Fibroblast of lung (primary cell): ENCODE measurements around the gene RNMT.

Source experiments
- EZH2 ChIP-seq: IDR thresholded peaks from 2 replicates; pipeline ENCODE4 v1.5.1; 2012; ENCODE audit warnings: low read length, control low read depth, mild to moderate bottlenecking; ENCODE audit errors: missing control alignments
- TF ChIP-seq, protein P1 (sequence below), 2 donors: IDR thresholded peaks in 1 of 2; conservative IDR thresholded peaks in 1 of 2; 1 replicate in 1 of 2; 2 replicates in 1 of 2; pipeline ENCODE4 v1.5.1; 2011 to 2012; ENCODE audit warnings: low read length in 2 of 2, control low read depth in 1 of 2, inconsistent platforms in 1 of 2, low read depth in 1 of 2, mild to moderate bottlenecking in 1 of 2

DNA sequence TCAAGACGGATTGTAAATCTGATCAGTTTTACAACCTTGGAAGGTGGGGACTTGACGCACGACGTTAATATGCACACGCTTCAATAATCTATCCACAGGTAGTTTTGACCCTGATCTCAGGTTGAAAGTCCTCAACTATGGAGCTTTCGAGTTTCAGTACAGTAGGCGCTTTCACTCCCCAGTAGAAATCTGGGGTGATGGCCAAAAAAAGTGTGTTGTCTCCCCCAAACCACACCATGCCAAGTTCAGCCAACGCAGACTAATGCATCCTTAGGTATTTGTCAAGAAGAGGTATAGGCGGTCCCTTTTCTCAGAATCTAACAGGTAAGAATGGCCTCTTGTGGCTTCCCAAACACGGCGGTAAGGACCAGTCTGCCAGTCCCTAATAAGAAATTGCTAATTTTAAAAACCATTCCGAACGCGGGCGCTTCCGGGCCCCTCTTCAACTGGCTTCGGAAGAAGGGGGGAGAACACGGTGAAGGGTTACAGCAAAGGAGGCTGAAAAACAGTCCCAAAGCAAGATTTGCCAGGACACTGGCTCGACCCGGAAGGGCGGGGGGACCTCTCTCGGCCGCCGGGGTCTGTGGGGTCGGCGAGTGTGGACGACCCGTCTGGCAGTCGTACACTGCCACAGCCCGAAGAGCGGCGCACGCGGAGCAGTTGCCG lies 774 bp upstream of the RNMT start:
- TF ChIP-seq, protein P1, sequence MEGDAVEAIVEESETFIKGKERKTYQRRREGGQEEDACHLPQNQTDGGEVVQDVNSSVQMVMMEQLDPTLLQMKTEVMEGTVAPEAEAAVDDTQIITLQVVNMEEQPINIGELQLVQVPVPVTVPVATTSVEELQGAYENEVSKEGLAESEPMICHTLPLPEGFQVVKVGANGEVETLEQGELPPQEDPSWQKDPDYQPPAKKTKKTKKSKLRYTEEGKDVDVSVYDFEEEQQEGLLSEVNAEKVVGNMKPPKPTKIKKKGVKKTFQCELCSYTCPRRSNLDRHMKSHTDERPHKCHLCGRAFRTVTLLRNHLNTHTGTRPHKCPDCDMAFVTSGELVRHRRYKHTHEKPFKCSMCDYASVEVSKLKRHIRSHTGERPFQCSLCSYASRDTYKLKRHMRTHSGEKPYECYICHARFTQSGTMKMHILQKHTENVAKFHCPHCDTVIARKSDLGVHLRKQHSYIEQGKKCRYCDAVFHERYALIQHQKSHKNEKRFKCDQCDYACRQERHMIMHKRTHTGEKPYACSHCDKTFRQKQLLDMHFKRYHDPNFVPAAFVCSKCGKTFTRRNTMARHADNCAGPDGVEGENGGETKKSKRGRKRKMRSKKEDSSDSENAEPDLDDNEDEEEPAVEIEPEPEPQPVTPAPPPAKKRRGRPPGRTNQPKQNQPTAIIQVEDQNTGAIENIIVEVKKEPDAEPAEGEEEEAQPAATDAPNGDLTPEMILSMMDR (conservative IDR thresholded peaks at IDR 0.05 in 1 of 2, IDR thresholded peaks at IDR 0.05 in 1 of 2; ENCODE audit: low read depth in 1 of 2, low read length in 2 of 2): no peak
- no peak for TF ChIP-seq EZH2
